Endothelial cell of umbilical vein (primary cell): ENCODE data around the gene GPR17.
A peak's percentile ranks its signal among the peaks of the same experiment; 100 is the strongest.

Experiments used
- EZH2 ChIP-seq: IDR thresholded peaks from 2 replicates; pipeline ENCODE4 v1.6.1; 2012; ENCODE audit warnings: borderline replicate concordance, low read depth, mild to moderate bottlenecking, moderate library complexity, low read length, inconsistent platforms; ENCODE audit not compliant: severe bottlenecking
- POLR2A ChIP-seq: IDR thresholded peaks from 2 replicates; pipeline ENCODE4 v1.6.1; 2012; ENCODE audit warnings: low read depth, mild to moderate bottlenecking, control low read depth, low read length
- TF ChIP-seq, protein P1 (sequence below), 2 donors: IDR thresholded peaks; 1 replicate in 1 of 2; 2 replicates in 1 of 2; pipeline ENCODE4 v1.5.1; 2011; ENCODE audit warnings: low read length in 2 of 2, mild to moderate bottlenecking in 2 of 2, moderate library complexity in 2 of 2, control low read depth in 1 of 2, inconsistent platforms in 1 of 2, low read depth in 1 of 2; ENCODE audit not compliant: insufficient read depth in 1 of 2; ENCODE audit errors: extremely low read depth in 1 of 2

DNA sequence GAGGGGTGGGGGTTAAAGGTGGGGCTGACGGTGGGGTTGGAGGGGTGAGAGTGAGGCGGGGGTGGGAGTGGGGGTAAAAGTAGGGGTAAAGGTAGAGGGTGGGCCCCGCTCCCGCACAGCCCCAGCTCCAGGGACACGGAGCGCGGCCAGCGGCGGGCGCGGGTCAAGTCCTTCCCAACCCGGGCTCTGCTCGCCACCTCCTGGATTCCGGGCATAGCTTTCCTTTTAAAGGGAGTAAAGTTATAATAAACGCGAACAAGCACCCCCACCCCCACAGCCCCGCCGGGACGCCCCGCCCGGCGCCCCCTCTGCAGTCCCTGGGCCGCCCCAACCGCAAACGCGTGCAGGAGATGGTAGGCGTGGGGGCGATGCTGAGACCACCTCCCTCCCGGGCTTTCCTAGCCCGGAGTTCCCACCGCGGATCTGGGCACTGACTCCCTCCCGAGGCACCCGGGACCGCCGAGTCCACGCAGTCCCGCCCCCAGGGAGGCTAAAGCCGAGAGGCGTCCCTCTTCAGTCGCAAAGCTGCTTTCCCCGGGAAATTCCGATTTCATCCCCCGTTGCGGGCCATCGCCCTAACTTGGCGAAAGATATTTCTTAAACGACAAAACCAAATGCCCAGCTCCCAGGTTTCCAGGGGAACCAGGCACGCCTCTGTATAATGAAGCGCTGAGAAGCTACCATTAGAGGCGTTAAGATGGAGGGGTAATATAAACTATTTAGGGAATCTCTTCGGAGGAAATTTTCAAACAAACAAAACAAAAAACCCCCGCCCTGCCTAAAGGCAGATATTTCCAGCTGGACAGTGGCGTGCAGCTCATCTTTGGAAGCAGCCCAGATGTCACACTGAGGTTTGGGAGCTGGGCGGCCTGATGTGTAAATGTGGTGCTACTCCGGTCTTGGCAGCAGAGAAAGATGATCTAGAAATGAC lies 29.6 kb downstream of the GPR17 start, which contains the start of gene LIMS2:
- TF ChIP-seq, protein P1, sequence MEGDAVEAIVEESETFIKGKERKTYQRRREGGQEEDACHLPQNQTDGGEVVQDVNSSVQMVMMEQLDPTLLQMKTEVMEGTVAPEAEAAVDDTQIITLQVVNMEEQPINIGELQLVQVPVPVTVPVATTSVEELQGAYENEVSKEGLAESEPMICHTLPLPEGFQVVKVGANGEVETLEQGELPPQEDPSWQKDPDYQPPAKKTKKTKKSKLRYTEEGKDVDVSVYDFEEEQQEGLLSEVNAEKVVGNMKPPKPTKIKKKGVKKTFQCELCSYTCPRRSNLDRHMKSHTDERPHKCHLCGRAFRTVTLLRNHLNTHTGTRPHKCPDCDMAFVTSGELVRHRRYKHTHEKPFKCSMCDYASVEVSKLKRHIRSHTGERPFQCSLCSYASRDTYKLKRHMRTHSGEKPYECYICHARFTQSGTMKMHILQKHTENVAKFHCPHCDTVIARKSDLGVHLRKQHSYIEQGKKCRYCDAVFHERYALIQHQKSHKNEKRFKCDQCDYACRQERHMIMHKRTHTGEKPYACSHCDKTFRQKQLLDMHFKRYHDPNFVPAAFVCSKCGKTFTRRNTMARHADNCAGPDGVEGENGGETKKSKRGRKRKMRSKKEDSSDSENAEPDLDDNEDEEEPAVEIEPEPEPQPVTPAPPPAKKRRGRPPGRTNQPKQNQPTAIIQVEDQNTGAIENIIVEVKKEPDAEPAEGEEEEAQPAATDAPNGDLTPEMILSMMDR (IDR thresholded peaks at IDR 0.05; ENCODE audit: extremely low read depth in 1 of 2, insufficient read depth in 1 of 2, low read depth in 1 of 2, low read length in 2 of 2), result peak in 1 of 2 donors; percentile 37
- TF ChIP-seq POLR2A (no peak), EZH2 (peak; percentile 35)
